Activated T-cell treated with anti-CD3 and anti-CD28 coated beads, Interleukin-2, amount 50 U/mL, for 4 hours (primary cell): ENCODE results near the gene TMEM63C. TPM values are rescaled to one million over a fixed set of nuclear protein-coding genes. Genes with fewer than 3 reads are reported as not detected.
"Not testable (repeated sequence)": the region's sequence is repeated elsewhere in the genome, so short reads cannot be mapped to it uniquely, and the experiment has no call there.

Source experiments
- ATAC-seq, 2 donors: fragments of 200-7000 bp; cut with Tn5 transposase; one replicate each; pipeline ENCODE4 v1.10.0; 2021
- DNase-seq: peaks from one replicate; pipeline ENCODE4 v3.0.0-alpha.2; 2020
- H3K27me3 Mint-ChIP-seq: one replicate; pipeline ENCODE4 v1.8.0; 2021; ENCODE audit warnings: low read depth, mixed read lengths
- H3K36me3 Mint-ChIP-seq: one replicate; pipeline ENCODE4 v1.8.0; 2022; ENCODE audit warnings: mixed read lengths; ENCODE audit not compliant: insufficient read depth
- H3K4me1 Mint-ChIP-seq: one replicate; pipeline ENCODE4 v1.8.0; 2021; ENCODE audit warnings: low read depth, mixed read lengths
- H3K4me3 Mint-ChIP-seq: one replicate; pipeline ENCODE4 v1.8.0; 2021; ENCODE audit warnings: mild to moderate bottlenecking, moderate library complexity, mixed read lengths
- H3K9me3 Mint-ChIP-seq: one replicate; pipeline ENCODE4 v1.8.0; 2021; ENCODE audit warnings: mixed read lengths
- total RNA-seq, 3 donors: library from RNA; stranded (reverse); gene quantifications; one replicate each; pipeline ENCODE4 v1.2.1, GENCODE V29; 2021

TMEM63C gene
- total RNA-seq, 3 donors from 2014 or later = 0.65 to 0.91 (median 0.87) TPM

DNA sequence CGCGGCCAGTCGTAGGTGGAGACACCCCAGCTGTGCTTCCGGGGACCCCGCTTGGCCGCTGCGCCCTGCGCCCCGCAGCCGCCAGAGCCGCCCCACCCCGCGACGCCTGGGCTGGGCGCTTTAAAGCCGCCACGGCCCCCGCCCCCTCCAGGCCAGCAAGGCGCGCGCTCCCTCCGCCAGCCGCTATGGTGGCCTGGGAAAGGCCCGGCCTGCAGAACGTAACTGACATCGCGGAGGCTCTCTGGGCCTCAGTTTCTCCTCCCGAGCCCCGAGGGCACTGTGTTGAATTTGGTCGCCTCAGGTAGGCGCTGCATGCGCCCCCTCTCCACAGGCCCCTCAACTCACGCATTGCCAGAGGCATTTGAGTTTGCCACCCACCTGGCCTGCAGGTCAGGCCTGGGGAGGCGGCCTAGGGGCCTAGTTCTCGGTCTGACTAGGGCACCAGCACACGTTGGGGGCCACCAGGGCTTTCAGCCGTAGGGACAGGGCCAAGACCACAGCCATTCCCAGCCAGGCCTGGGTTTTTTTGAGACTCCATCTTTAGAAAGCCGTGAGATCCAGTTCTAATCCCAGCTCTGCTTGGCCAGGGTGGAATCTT is 89.6 kb downstream of the TMEM63C start, which contains the start of gene NGB:
NGB (minus strand) TSS at position 94 of the 598 bp plus-strand sequence. CDS start 269 bp downstream, outside the sequence.
- peaks cover 2% of the 10 kb centered on the region for H3K4me1 Mint-ChIP-seq
- peaks cover 40% of the 10 kb centered on the region for H3K27me3 Mint-ChIP-seq
- H3K36me3 Mint-ChIP-seq = peaks cover 2% of the 10 kb centered on the region
- ATAC-seq (peak in 1 of 2 donors; percentile 19), DNase-seq (no peak)
- H3K4me3 Mint-ChIP-seq = no peak within 1 kb of the TSS
- H3K9me3 Mint-ChIP-seq = peaks cover 3% of the 10 kb centered on the region

DNA sequence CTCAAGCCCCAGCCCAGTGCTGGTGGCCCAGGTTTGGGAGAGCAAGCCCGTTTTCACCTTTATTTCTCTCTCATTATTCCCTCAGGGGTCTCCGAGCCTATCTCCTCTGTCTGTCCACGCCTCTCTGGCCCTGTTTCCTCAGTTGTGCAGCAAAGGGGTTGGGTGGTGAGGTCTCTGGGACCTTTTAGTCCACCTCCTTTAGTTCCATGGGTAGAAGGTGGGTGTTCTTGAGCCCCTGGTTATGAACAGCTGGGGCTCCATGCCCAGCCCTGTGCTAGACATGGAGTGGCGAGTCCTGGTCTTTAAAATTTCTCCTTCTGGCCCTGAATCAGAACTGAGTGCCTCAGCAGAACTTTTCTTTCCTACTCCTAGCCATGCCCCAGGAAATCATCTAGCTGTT is 90.7 kb downstream of the TMEM63C start:
- H3K4me1 Mint-ChIP-seq = peaks cover 2% of the 10 kb centered on the region
- H3K36me3 Mint-ChIP-seq = peaks cover 2% of the 10 kb centered on the region
- peaks cover 40% of the 10 kb centered on the region for H3K27me3 Mint-ChIP-seq
- ATAC-seq (no peak), DNase-seq (no peak)
- H3K4me3 Mint-ChIP-seq = no peak overlapping the region
- peaks cover 3% of the 10 kb centered on the region for H3K9me3 Mint-ChIP-seq

GRCh38 chr14:77273796-77274195 is 92.2 kb downstream of the TMEM63C start:
- H3K36me3 Mint-ChIP-seq = peaks cover 2% of the 10 kb centered on the region
- no peak for DNase-seq
- H3K27me3 Mint-ChIP-seq = peaks cover 30% of the 10 kb centered on the region
- peaks cover 1% of the 10 kb centered on the region for H3K4me1 Mint-ChIP-seq
- no peaks in the 10 kb centered on the region for H3K9me3 Mint-ChIP-seq
- no peak for ATAC-seq
- no peak overlapping the region for H3K4me3 Mint-ChIP-seq

GRCh38 chr14:77275041-77275580 is 93.5 kb downstream of the TMEM63C start:
- Mint-ChIP-seq H3K36me3 (peaks cover 8% of the 10 kb centered on the region), H3K9me3 (no peaks in the 10 kb centered on the region), H3K27me3 (peaks cover 19% of the 10 kb centered on the region), H3K4me1 (no peaks in the 10 kb centered on the region), H3K4me3 (no peak overlapping the region)
- ATAC-seq (no peak), DNase-seq (no peak)

- H3K36me3 Mint-ChIP-seq = peaks cover 10% of the 10 kb centered on the region
- H3K4me3 Mint-ChIP-seq = no peak overlapping the region
- ATAC-seq (no peak), DNase-seq (no peak)
- no peaks in the 10 kb centered on the region for H3K4me1 Mint-ChIP-seq
- no peaks in the 10 kb centered on the region for H3K9me3 Mint-ChIP-seq
- peaks cover 16% of the 10 kb centered on the region for H3K27me3 Mint-ChIP-seq
These were observed 94.0 kb downstream of the TMEM63C start for GRCh38 chr14:77275601-77276017.

DNA sequence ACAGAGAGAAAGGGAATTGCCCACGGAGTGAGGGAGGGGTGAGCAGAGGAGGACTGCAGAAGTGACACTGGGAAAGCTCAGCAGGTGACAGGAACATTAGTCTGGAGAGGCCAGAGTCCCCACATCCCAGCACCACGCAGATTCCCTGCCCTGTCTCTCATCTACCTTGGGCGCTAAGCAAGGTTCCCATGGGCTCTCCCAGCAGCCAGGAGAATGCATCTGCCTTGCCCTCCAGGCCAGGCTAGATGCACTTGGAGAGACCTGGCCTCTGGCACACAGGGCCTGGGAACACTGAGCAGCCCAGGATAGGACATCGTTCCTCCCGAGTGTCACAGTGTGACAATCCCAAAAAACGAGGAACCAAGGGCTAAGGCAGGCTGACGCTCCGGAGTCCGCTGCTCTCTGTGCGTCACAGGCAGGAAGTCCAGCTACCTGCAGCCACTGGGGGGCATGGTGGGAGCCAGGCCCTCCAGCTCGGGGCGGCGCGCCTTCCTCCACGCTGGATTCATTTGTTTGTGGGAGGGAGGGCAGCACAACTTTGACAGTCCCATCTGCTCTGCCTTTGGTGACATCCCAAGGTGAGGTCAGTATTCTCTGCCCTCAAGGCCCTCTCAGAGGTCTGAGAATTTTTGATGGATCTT is 94.8 kb downstream of the TMEM63C start:
- ATAC-seq = no peak
- Mint-ChIP-seq H3K27me3 (peaks cover 12% of the 10 kb centered on the region), H3K4me3 (no peak overlapping the region), H3K9me3 (no peaks in the 10 kb centered on the region), H3K4me1 (no peaks in the 10 kb centered on the region), H3K36me3 (peaks cover 10% of the 10 kb centered on the region)
- no peak for DNase-seq

- no peaks in the 10 kb centered on the region for H3K9me3 Mint-ChIP-seq
- no peak for DNase-seq
- peaks cover 10% of the 10 kb centered on the region for H3K36me3 Mint-ChIP-seq
- no peak overlapping the region for H3K4me3 Mint-ChIP-seq
- ATAC-seq = no peak
- H3K27me3 Mint-ChIP-seq = peaks cover 8% of the 10 kb centered on the region
- H3K4me1 Mint-ChIP-seq = no peaks in the 10 kb centered on the region
These were observed 95.4 kb downstream of the TMEM63C start for GRCh38 chr14:77276959-77277358.

DNA sequence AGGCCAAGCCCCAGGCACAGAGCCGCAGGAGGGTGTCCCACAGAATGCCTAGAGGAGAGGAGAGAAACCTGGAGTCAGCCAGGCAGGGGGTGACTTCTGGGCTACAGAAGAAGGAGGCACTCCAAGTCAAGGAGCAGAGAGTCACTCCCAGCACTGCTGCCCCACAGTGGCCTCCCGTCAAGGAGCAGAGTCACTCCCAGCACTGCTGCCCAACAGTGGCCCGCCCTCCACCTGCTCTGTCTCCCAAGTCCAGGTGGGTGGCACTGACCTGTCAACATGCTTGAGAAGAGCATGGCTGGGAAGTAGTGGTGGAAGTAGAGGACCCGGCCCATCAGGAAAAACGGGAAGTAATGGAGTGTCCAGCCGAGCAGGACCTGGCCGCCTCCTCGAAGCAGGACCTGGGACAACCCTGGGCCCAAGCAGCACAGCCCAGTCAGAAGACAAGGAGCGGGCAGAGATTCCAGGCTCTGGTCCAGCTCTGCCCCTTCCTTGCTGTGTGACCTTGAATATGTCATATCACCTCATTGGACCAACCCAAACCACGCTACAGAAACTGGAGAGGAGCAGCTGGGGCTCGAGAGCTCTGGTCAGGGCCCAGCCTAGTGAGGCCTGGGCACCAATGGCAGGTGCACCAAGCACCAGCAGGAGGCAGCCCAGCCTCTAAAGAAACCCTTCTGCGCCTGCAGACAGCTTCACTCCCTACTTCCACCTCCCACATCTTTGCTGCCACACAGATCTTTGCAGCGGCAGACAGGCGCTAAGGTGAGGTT is 97.0 kb downstream of the TMEM63C start:
- Mint-ChIP-seq H3K36me3 (peaks cover 14% of the 10 kb centered on the region), H3K4me1 (no peaks in the 10 kb centered on the region), H3K27me3 (no peaks in the 10 kb centered on the region), H3K4me3 (no peak overlapping the region), H3K9me3 (no peaks in the 10 kb centered on the region)
- DNase-seq (no peak), ATAC-seq (no peak)

DNA sequence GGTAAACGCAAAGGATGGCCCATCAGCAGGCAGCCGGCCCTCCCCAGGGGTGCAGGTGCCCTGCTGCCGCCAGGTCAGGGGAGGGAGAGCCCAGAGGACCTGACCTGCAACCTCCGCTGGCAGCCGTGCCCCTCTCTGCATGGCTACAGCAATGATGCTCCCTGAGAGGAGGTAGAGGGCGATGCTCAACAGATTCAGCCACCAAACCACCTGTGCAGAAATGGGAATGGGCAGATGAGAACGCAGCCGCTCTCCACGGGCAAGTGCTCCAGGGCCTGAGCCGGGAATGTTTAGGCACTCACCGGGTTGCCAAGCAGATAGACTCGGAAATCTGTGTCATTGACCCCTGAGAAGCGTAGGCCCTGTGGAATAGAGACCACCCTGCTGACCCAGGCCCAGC is 98.1 kb downstream of the TMEM63C start:
- Mint-ChIP-seq H3K27me3 (no peaks in the 10 kb centered on the region), H3K4me1 (no peaks in the 10 kb centered on the region), H3K9me3 (no peaks in the 10 kb centered on the region), H3K4me3 (no peak overlapping the region), H3K36me3 (peaks cover 25% of the 10 kb centered on the region)
- no peak for ATAC-seq
- no peak for DNase-seq

DNA sequence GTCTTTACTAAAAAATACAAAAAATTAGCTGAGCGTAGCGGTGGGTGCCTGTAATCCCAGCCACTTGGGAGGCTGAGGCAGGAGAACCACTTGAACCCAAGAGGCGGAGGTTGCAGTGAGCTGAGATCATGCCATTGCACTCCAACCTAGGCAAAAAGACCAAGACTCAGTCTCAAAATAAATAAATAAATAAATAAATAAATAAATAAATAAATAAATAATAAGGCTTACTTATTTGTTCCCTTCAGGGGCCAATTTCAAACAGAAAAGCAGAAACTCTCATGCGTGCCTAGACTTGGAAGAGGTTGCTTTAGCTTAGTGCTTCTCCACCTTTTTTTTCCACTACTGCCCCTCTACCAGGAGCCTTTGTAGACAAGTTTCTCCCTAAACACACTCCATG is 99.3 kb downstream of the TMEM63C start:
- DNase-seq, H3K9me3 Mint-ChIP-seq, H3K27me3 Mint-ChIP-seq, H3K4me3 Mint-ChIP-seq, H3K4me1 Mint-ChIP-seq, ATAC-seq: not testable (repeated sequence)
- H3K36me3 Mint-ChIP-seq = peaks cover 35% of the 10 kb centered on the region

DNA sequence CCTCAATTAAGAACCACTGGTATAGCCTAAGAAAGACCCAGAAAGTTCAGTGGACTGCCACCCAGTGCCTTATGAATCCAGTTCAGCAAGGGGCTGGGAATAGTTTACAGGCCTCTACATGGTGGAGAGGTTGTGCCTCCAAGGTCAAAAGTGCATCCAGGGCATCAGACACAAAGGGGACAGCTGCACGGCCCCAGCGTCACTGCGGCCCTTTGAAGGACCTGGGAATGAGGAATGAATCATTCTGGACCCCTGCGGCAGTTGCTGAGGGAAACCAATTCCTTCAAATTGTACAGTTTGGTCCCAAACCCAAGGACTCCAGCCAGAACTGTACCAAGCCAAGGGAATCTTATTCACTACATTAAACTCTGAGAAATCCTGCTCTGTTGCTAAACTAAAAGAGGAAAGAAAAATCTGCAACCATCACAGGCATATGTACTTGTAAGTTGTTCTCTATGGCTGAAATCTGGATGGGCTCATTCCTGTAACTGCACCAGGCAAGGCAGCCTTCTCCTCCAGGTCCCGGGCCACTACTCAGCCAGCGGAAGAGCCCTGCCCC is 100.3 kb downstream of the TMEM63C start:
- Mint-ChIP-seq H3K4me3 (no peak overlapping the region), H3K9me3 (no peaks in the 10 kb centered on the region), H3K27me3 (no peaks in the 10 kb centered on the region), H3K4me1 (no peaks in the 10 kb centered on the region), H3K36me3 (peaks cover 43% of the 10 kb centered on the region)
- no peak for DNase-seq
- ATAC-seq = no peak

DNA sequence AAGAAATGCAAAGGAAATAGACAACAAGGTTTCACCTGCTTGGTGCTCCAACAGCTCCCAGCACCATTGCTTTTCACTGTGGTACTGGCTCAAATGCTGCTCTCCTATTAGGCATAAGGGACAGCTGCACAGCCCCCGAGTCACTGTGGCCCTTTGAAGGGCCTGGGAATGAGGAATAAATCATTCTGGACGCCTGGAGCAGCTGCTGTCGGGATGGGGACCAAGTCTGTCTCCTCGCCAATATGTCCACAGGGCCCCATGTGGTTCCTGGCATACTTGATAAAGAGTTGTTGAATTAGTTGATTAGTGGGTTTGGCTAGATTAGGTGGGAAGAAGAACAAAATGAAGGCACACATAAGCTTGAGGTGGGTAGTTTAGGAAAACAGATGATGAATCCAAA is 102.5 kb downstream of the TMEM63C start:
- no peak for DNase-seq
- no peaks in the 10 kb centered on the region for H3K4me1 Mint-ChIP-seq
- ATAC-seq = no peak
- H3K36me3 Mint-ChIP-seq = peaks cover 43% of the 10 kb centered on the region
- no peak overlapping the region for H3K4me3 Mint-ChIP-seq
- H3K9me3 Mint-ChIP-seq = no peaks in the 10 kb centered on the region
- no peaks in the 10 kb centered on the region for H3K27me3 Mint-ChIP-seq

DNA sequence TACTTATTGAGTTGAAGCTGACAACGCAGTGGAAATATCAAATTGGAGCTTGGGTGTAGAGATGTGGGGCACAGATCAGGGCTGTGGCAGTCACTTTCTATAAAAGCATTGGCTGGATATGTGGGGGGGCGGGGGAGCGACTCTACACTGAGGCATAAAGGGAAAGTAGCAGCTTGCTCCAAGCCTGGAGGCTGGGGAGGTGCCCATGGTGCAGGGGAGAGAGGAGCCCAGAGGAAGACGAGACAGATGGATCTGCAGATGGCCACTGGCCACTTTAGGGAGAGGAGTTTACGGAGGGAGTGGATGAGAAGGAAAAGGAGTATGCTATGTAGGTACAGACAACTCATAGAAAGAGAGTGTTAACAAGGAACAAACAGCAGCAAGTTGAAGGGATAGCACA is 102.9 kb downstream of the TMEM63C start:
- no peak for DNase-seq
- Mint-ChIP-seq H3K4me3 (no peak overlapping the region), H3K9me3 (no peaks in the 10 kb centered on the region), H3K27me3 (no peaks in the 10 kb centered on the region), H3K36me3 (peaks cover 39% of the 10 kb centered on the region), H3K4me1 (no peaks in the 10 kb centered on the region)
- ATAC-seq = no peak

- DNase-seq = no peak
- Mint-ChIP-seq H3K4me3 (no peak overlapping the region), H3K4me1 (no peaks in the 10 kb centered on the region), H3K36me3 (peaks cover 37% of the 10 kb centered on the region), H3K27me3 (no peaks in the 10 kb centered on the region), H3K9me3 (no peaks in the 10 kb centered on the region)
- no peak for ATAC-seq
These were observed 105.0 kb downstream of the TMEM63C start for GRCh38 chr14:77286576-77286975.
